GM18951 (cell line): Measurements from ENCODE around the gene TOP1.

Experiments
- POLR2A ChIP-seq: IDR thresholded peaks from 4 replicates; pipeline ENCODE4 v1.6.1; 2011; ENCODE audit warnings: mild to moderate bottlenecking; ENCODE audit not compliant: insufficient read length, insufficient read depth; ENCODE audit errors: extremely low read depth
- in situ Hi-C: fragments of 300-500 bp; cut with MboI; formaldehyde crosslinking; loops from one replicate; pipeline ENCODE4 v1.12.0; 2022; ENCODE audit warnings: low sequenced_read_pairs, mixed read lengths, inconsistent platforms; ENCODE audit not compliant: unreplicated experiment

Gene TOP1

DNA sequence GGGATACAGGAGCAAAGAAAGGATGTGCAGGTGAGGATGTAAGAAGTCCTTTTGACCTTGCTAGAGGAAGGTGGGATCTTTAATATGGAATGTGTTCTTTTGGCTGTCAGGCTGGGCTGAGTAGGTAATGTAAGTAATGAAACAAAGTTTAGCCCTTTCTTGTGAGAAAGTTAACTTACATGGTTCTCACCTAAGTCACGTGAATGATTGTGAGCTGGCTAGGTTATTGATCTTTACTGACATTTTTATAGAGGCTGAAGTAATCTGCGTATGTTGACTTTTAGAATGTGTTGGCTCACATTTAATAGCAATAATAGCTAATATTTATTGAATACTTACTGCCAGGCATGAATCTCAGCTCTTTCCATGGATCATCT lies 2.6 kb downstream of the TOP1 start:
- in situ Hi-C loops, result no loop called here

DNA sequence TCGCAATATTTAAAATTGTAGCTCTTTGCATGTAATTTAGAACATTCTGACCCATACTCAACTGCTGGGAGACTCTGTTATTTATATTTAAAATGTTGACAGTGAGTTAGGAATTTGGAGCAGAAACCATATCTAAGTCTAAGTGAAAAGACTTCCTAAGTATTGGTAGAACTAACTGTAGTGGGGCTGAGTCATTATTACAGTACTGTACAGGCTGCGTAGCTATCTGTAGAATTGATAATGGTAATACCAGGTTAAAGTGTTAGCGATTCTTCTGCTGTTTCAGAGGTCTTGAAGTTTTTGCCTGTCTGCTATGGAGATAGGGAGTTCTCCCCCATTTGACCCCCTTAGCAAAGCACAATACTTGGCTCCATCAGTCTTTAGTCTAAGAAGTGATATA lies 3.6 kb downstream of the TOP1 start:
- no peak for TF ChIP-seq POLR2A
- in situ Hi-C loops, result no loop called here

More for the DNA sequence above, 2.6 kb downstream of the TOP1 start:
- TF ChIP-seq POLR2A, result no peak

DNA sequence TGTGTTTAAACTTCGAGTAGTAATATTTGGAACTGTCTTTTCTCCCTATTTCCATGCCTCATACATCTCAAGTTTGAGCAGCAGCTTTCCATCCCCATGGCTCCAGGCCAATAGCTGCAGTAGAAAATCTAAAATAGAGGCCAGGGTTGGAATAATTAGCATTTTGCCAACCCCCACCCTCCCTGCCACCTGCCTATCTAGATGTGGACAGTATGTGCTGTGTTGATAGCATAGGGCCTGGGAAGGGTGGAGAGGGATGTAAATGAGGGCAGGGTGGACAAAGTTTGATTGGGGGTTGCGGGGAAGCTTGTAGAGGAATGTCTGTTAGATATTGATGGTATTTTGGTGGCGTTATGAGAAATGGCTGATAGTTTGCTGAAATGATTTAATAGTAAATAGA lies 5.6 kb downstream of the TOP1 start:
- in situ Hi-C loops, result no loop called here
- TF ChIP-seq POLR2A, result no peak

- in situ Hi-C loops, result no loop called here
- TF ChIP-seq POLR2A, result no peak
Measured at GRCh38 chr20:41035207-41035606, 6.6 kb downstream of the TOP1 start.

- in situ Hi-C loops, result no loop called here
- TF ChIP-seq POLR2A, result no peak
Measured at GRCh38 chr20:41037179-41037578, 8.6 kb downstream of the TOP1 start.

- in situ Hi-C loops, result no loop called here
Measured at GRCh38 chr20:41038149-41038877, 9.7 kb downstream of the TOP1 start.

DNA sequence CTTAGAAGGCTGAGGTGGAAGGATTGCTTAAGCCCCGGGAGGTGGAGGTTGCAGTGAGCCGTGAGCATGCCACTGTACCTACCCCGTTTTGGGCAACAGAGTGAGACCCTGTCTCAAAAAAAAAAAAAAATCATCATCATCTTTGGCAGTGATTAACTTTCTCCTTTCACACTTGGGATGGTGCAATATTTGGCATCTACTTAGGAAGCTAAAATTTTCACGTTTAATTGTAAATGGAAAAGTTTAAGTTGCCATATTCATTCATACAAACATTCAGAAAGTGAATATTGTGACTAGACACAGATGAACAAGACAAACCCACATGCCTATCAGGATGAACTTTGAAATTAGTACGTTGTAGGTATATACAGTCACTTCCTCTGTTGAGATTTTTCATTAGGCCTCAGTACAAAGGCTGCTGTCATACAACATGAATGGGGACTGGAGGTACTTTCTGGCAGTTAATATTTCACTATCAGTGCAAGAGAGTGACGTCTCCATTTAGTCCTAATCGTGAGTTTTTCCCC lies 10.3 kb downstream of the TOP1 start:
- in situ Hi-C loops, result no loop called here
- no peak for TF ChIP-seq POLR2A

More at GRCh38 chr20:41038149-41038877, 9.7 kb downstream of the TOP1 start:
- no peak for TF ChIP-seq POLR2A

- in situ Hi-C loops, result no loop called here
Measured at GRCh38 chr20:41040855-41041254, 12.2 kb downstream of the TOP1 start.

DNA sequence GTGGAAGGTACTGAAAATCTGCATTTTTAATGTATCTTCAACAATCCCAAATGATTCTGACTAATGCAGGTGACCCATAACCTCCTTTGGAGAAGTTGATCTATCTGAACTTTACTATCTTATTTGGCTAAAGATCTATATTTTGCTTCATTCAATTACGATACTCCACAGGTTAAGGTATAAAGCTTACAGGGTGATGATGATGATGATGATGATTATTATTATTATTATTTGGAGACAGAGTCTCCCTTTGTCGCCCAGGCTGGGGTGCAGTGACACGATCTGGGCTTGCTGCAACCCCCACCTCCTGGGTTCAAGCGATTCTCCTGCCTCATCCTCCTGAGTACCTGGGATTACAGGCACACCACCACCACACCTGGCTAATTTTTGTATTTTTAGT lies 13.1 kb downstream of the TOP1 start:
- no peak for TF ChIP-seq POLR2A
- in situ Hi-C loops, result no loop called here

More at GRCh38 chr20:41040855-41041254, 12.2 kb downstream of the TOP1 start:
- TF ChIP-seq POLR2A, result no peak

DNA sequence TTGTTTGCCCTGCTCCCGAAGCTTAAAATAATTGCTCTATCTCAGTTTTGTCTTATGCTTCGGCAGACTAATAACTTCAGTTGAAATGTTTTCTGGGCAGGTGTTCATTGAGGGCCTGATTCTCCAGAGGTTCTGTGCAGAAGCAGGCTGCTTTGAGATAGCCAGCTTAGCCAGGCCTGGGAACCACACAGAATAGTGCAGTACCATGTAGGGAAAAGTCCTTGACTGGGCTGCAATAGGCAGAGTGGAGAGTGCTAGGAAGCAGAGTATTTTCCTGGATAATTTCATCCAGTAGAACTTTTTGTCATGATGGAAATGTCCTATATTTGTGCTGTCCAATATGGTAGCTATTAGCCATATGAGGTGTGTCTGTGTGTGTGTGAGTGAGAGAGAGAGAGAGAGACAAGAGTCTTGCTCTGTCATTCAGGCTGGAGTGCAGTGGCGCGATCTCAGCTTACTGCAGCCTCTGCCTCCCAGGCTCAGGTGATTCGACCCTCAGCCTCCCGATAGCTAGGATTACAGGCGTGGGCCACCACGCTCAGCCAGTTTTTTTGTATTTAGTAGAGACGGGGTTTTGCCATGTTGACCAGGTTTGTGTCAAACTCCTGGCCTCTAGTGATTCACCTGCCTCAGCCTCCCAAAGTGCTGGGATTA lies 15.9 kb downstream of the TOP1 start:
- in situ Hi-C loops, result no loop called here
- no peak for TF ChIP-seq POLR2A

- no peak for TF ChIP-seq POLR2A
- in situ Hi-C loops, result no loop called here
Measured at GRCh38 chr20:41045671-41046070, 17.0 kb downstream of the TOP1 start.

DNA sequence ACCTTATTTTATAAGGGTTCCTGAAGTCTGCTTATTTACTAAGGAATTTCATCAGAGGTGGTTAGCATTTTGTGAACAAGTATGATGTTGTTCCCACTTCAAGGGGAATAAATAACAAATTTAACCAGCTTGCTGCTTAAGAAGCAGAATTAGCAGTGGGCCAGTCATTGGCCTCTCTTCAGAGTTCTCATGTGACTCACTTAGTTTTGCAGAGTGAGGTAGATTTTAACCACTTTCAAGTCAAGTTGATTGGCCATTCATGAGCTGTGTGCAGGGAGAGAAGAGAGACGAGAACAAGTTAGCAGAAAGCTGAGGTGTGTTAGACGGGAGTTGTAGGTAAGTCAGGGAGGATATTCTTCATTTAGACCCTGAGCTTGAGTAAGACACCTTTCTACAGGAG lies 18.1 kb downstream of the TOP1 start:
- in situ Hi-C loops, result no loop called here
- no peak for TF ChIP-seq POLR2A

GRCh38 chr20:41047279-41047974 lies 18.8 kb downstream of the TOP1 start:
- no peak for TF ChIP-seq POLR2A
- in situ Hi-C loops, result no loop called here

DNA sequence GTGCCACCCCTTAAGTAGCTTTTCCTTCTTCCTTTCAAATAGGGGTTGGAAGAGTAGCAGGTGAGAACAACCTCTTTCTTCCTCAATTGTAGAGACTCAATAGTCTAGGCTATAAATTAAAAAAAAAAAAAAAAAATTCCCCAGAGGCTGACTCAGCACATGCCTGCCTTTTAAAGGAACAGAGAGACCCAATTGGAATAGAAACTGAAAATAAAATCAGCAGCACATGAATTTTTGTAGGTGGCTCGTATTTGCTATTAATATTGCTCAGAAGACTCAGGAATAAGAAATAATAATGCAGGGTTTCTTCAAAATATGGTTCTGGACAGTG lies 19.3 kb downstream of the TOP1 start:
- in situ Hi-C loops, result no loop called here
- no peak for TF ChIP-seq POLR2A
